Activated T-cell treated with anti-CD3 and anti-CD28 coated beads, Interleukin-2, amount 50 U/mL, for 24 hours (primary cell): ENCODE results near the gene SMIM27.
"Not testable (repeated sequence)": the region's sequence is repeated elsewhere in the genome, so short reads cannot be mapped to it uniquely, and the experiment has no call there.

Experiments used
- DNase-seq: peaks from one replicate; pipeline ENCODE4 v3.0.0-alpha.2; 2020
- H3K27ac Mint-ChIP-seq: 2 replicates; pipeline ENCODE4 v1.8.0; 2020; ENCODE audit warnings: mild to moderate bottlenecking, mixed read lengths
- H3K27me3 Mint-ChIP-seq: 2 replicates; pipeline ENCODE4 v1.8.0; 2020; ENCODE audit warnings: mixed read lengths
- H3K36me3 Mint-ChIP-seq: 2 replicates; pipeline ENCODE4 v1.8.0; 2020; ENCODE audit warnings: low read depth, mixed read lengths
- H3K4me1 Mint-ChIP-seq: 2 replicates; pipeline ENCODE4 v1.8.0; 2020; ENCODE audit warnings: low read depth, mixed read lengths
- H3K4me3 Mint-ChIP-seq: 2 replicates; pipeline ENCODE4 v1.8.0; 2020; ENCODE audit warnings: mild to moderate bottlenecking, moderate library complexity, mixed read lengths
- H3K9me3 Mint-ChIP-seq: 2 replicates; pipeline ENCODE4 v1.8.0; 2020; ENCODE audit warnings: mixed read lengths

SMIM27 gene

GRCh38 chr9:32599021-32599420 is 46.9 kb downstream of the SMIM27 start:
- H3K27ac Mint-ChIP-seq, H3K4me3 Mint-ChIP-seq, H3K9me3 Mint-ChIP-seq, H3K4me1 Mint-ChIP-seq, DNase-seq, H3K36me3 Mint-ChIP-seq: not testable (repeated sequence)
- H3K27me3 Mint-ChIP-seq: peaks cover 20% of the 10 kb centered on the region
